ENCODE data around the gene TMEM161B.
"Not testable (repeated sequence)": the region's sequence is repeated elsewhere in the genome, so short reads cannot be mapped to it uniquely, and the experiment has no call there.

Gene TMEM161B

GRCh38 chr5:88177486-88177885 is 91.2 kb downstream of the TMEM161B start:
- DNase-seq, result not testable (repeated sequence)

GRCh38 chr5:88172847-88173758 is 95.5 kb downstream of the TMEM161B start:
- DNase-seq, result no peak

GRCh38 chr5:88159591-88159990 is 109.1 kb downstream of the TMEM161B start:
- DNase-seq, result no peak

- DNase-seq, result no peak
Observed at GRCh38 chr5:88158056-88158455, 110.6 kb downstream of the TMEM161B start.

GRCh38 chr5:88154891-88155290 is 113.8 kb downstream of the TMEM161B start:
- no peak for DNase-seq

GRCh38 chr5:88150747-88151146 is 117.9 kb downstream of the TMEM161B start:
- DNase-seq, result no peak

- DNase-seq, result no peak
Observed at GRCh38 chr5:88145611-88146467, 122.8 kb downstream of the TMEM161B start.

- DNase-seq, result no peak
Observed at GRCh38 chr5:88145221-88145610, 123.4 kb downstream of the TMEM161B start.
